ENCODE measurements around the gene SLC30A10.
"Not testable (repeated sequence)": the region's sequence is repeated elsewhere in the genome, so short reads cannot be mapped to it uniquely, and the experiment has no call there.

SLC30A10 gene

DNA sequence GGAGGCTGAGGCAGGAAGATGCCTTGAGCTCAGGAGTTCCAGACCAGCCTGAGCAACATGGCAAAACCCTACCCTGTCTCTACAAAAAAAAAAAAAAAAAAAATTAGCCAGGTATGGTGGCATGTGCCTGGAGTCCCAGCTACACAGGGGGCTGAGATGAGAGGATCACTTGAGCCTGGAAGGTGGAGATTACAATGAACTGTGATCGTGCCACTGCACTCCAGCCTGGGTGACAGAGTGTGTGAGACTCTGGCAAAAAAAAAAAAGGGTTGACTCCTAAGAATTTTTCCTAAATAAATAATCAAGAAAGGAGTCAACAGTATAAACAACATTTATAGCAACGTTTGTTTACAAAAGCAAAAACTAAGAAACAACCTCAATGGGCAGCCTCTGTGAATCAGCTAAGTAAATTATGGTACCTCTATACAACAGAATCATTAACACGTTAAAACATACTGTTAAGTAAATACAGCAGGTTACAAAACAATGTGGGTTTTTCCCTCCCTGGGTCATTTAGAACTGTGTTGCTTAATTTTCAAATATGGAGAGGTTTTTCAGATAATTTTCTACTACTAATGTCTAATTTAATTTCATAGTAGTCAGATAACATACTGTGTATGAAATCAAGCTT lies 56.8 kb downstream of the SLC30A10 start:
- no peak for DNase-seq
- H3K4me3 ChIP-seq (ENCODE audit: low read depth, low read length) = no peak overlapping the region
- peaks cover 6% of the 10 kb centered on the region for H3K9me3 ChIP-seq (ENCODE audit: severe bottlenecking)
- no peaks in the 10 kb centered on the region for H3K36me3 ChIP-seq
- no peak overlapping the region for H3K27ac ChIP-seq
- TF ChIP-seq, protein P1, sequence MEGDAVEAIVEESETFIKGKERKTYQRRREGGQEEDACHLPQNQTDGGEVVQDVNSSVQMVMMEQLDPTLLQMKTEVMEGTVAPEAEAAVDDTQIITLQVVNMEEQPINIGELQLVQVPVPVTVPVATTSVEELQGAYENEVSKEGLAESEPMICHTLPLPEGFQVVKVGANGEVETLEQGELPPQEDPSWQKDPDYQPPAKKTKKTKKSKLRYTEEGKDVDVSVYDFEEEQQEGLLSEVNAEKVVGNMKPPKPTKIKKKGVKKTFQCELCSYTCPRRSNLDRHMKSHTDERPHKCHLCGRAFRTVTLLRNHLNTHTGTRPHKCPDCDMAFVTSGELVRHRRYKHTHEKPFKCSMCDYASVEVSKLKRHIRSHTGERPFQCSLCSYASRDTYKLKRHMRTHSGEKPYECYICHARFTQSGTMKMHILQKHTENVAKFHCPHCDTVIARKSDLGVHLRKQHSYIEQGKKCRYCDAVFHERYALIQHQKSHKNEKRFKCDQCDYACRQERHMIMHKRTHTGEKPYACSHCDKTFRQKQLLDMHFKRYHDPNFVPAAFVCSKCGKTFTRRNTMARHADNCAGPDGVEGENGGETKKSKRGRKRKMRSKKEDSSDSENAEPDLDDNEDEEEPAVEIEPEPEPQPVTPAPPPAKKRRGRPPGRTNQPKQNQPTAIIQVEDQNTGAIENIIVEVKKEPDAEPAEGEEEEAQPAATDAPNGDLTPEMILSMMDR (IDR thresholded peaks at IDR 0.05; ENCODE audit: low read depth, low read length) = no peak
- H3K27me3 ChIP-seq (ENCODE audit: insufficient read depth, low read depth, severe bottlenecking) = no peaks in the 10 kb centered on the region

DNA sequence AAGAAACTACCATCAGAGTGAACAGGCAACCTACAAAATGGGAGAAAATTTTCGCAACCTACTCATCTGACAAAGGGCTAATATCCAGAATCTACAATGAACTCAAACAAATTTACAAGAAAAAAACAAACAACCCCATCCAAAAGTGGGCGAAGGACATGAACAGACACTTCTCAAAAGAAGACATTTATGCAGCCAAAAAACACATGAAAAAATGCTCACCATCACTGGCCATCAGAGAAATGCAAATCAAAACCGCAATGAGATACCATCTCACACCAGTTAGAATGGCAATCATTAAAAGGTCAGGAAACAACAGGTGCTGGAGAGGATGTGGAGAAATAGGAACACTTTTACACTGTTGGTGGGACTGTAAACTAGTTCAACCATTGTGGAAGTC lies 59.7 kb downstream of the SLC30A10 start:
- H3K27me3 ChIP-seq (ENCODE audit: insufficient read depth, low read depth, severe bottlenecking); H3K36me3 ChIP-seq; H3K4me3 ChIP-seq (ENCODE audit: low read depth, low read length); H3K27ac ChIP-seq; H3K9me3 ChIP-seq (ENCODE audit: severe bottlenecking); DNase-seq: not testable (repeated sequence)
